ENCODE results near the gene MBTD1. TPM values are rescaled to one million over a fixed set of nuclear protein-coding genes. Genes with fewer than 3 reads are reported as not detected.

MBTD1 gene
- total and polyA plus RNA-seq, 2 experiments from 2014 or later: 19.1 to 63.9 TPM

DNA sequence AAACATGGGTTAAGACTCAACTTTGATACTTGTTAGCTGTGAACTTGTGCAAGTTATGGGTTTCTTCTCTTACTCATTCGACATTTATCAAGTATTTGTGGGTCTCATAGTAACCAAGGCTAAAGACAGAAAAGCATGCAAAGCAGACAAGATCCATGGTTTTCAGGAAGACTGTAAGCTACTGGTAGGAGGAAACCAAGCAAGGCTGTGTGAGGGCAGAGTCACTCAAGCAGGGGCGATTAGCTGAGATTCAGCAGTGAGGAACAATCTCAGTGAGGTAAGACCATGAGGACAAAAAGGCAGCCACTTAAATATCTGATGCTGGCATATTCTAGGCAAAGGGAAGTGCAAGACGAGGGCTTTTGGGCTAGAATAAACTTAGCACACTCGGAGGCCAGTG is 29.5 kb downstream of the MBTD1 start (continued):
- TF ChIP-seq, protein P1, sequence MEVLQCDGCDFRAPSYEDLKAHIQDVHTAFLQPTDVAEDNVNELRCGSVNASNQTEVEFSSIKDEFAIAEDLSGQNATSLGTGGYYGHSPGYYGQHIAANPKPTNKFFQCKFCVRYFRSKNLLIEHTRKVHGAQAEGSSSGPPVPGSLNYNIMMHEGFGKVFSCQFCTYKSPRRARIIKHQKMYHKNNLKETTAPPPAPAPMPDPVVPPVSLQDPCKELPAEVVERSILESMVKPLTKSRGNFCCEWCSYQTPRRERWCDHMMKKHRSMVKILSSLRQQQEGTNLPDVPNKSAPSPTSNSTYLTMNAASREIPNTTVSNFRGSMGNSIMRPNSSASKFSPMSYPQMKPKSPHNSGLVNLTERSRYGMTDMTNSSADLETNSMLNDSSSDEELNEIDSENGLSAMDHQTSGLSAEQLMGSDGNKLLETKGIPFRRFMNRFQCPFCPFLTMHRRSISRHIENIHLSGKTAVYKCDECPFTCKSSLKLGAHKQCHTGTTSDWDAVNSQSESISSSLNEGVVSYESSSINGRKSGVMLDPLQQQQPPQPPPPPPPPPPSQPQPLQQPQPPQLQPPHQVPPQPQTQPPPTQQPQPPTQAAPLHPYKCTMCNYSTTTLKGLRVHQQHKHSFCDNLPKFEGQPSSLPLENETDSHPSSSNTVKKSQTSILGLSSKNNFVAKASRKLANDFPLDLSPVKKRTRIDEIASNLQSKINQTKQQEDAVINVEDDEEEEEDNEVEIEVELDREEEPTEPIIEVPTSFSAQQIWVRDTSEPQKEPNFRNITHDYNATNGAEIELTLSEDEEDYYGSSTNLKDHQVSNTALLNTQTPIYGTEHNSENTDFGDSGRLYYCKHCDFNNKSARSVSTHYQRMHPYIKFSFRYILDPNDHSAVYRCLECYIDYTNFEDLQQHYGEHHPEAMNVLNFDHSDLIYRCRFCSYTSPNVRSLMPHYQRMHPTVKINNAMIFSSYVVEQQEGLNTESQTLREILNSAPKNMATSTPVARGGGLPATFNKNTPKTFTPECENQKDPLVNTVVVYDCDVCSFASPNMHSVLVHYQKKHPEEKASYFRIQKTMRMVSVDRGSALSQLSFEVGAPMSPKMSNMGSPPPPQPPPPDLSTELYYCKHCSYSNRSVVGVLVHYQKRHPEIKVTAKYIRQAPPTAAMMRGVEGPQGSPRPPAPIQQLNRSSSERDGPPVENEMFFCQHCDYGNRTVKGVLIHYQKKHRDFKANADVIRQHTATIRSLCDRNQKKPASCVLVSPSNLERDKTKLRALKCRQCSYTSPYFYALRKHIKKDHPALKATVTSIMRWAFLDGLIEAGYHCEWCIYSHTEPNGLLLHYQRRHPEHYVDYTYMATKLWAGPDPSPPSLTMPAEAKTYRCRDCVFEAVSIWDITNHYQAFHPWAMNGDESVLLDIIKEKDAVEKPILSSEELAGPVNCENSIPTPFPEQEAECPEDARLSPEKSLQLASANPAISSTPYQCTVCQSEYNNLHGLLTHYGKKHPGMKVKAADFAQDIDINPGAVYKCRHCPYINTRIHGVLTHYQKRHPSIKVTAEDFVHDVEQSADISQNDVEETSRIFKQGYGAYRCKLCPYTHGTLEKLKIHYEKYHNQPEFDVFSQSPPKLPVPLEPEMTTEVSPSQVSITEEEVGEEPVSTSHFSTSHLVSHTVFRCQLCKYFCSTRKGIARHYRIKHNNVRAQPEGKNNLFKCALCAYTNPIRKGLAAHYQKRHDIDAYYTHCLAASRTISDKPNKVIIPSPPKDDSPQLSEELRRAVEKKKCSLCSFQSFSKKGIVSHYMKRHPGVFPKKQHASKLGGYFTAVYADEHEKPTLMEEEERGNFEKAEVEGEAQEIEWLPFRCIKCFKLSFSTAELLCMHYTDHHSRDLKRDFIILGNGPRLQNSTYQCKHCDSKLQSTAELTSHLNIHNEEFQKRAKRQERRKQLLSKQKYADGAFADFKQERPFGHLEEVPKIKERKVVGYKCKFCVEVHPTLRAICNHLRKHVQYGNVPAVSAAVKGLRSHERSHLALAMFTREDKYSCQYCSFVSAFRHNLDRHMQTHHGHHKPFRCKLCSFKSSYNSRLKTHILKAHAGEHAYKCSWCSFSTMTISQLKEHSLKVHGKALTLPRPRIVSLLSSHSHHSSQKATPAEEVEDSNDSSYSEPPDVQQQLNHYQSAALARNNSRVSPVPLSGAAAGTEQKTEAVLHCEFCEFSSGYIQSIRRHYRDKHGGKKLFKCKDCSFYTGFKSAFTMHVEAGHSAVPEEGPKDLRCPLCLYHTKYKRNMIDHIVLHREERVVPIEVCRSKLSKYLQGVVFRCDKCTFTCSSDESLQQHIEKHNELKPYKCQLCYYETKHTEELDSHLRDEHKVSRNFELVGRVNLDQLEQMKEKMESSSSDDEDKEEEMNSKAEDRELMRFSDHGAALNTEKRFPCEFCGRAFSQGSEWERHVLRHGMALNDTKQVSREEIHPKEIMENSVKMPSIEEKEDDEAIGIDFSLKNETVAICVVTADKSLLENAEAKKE (CRISPR knock-in tag; IDR thresholded peaks at IDR 0.05): no peak
- TF ChIP-seq, protein P2, sequence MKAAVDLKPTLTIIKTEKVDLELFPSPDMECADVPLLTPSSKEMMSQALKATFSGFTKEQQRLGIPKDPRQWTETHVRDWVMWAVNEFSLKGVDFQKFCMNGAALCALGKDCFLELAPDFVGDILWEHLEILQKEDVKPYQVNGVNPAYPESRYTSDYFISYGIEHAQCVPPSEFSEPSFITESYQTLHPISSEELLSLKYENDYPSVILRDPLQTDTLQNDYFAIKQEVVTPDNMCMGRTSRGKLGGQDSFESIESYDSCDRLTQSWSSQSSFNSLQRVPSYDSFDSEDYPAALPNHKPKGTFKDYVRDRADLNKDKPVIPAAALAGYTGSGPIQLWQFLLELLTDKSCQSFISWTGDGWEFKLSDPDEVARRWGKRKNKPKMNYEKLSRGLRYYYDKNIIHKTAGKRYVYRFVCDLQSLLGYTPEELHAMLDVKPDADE (IDR thresholded peaks at IDR 0.05): no peak
- TF ChIP-seq EZH2phosphoT487 (IDR thresholded peaks at IDR 0.05; ENCODE audit: unreplicated experiment): no peak
- TF ChIP-seq, protein P3, sequence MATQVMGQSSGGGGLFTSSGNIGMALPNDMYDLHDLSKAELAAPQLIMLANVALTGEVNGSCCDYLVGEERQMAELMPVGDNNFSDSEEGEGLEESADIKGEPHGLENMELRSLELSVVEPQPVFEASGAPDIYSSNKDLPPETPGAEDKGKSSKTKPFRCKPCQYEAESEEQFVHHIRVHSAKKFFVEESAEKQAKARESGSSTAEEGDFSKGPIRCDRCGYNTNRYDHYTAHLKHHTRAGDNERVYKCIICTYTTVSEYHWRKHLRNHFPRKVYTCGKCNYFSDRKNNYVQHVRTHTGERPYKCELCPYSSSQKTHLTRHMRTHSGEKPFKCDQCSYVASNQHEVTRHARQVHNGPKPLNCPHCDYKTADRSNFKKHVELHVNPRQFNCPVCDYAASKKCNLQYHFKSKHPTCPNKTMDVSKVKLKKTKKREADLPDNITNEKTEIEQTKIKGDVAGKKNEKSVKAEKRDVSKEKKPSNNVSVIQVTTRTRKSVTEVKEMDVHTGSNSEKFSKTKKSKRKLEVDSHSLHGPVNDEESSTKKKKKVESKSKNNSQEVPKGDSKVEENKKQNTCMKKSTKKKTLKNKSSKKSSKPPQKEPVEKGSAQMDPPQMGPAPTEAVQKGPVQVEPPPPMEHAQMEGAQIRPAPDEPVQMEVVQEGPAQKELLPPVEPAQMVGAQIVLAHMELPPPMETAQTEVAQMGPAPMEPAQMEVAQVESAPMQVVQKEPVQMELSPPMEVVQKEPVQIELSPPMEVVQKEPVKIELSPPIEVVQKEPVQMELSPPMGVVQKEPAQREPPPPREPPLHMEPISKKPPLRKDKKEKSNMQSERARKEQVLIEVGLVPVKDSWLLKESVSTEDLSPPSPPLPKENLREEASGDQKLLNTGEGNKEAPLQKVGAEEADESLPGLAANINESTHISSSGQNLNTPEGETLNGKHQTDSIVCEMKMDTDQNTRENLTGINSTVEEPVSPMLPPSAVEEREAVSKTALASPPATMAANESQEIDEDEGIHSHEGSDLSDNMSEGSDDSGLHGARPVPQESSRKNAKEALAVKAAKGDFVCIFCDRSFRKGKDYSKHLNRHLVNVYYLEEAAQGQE (IDR thresholded peaks at IDR 0.05; ENCODE audit: unreplicated experiment): no peak
- TF ChIP-seq ZNF114 (CRISPR knock-in tag; IDR thresholded peaks at IDR 0.05): no peak
- TF ChIP-seq STAT1 (IDR thresholded peaks at IDR 0.05; ENCODE audit: unreplicated experiment): no peak
